ENCODE results near the gene NAT14. TPM values are rescaled to one million over a fixed set of nuclear protein-coding genes. Genes with fewer than 3 reads are reported as not detected.

NAT14 gene
- total RNA-seq, 1 experiment from 2014 or later = 55.3 TPM

DNA sequence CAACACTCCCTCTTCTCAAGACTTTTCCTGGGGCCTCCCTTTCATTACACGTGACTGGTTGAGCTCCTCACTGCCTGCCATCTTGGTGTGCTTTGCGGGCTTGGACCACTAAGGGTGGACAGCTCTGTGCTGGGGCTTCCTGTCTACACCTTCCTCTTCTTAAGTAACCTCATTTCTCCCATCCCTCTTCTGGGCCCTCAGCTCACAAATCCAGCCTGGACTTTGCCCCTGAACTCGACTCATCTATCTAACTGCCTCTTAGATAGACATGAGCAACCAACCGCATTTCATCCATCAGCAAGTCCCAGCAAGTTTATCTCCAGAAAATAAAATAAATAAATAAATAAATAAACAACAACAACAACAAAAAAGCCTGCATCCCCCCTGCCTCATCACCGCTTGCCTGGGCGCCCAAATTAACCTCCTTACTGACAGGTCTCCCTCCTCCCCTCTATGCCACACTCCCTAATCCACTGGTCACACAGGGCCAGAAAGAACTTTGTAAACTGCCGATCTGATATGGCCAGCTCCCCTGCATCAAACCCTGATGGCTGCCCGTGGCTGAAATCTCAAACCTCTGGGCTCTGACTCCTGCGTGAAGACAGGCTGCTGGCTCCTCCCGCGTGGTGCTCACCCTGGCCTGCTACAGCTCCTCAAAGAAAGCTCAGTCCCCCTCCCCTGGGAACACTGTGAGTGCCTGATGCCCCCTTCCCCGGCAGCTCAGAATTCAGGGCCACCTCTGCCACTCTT is 31.3 kb upstream of the NAT14 start:
- ATAC-seq = no peak
- Histone ChIP-seq H4K20me1 (ENCODE audit: insufficient read depth) (no peaks in the 10 kb centered on the region), H3K9me3 (ENCODE audit: control insufficient read depth in 1 of 2, insufficient read depth in 1 of 2, low read depth in 1 of 2, low read length in 2 of 2) (no peaks in the 10 kb centered on the region), H3K79me2 (ENCODE audit: insufficient read depth, low read length) (0 out of 2 replicates have a peak, but pooled peaks cover 4% of the 10 kb centered on the region), H3K4me3 (replicated peaks in 1 of 2; ENCODE audit: low read depth in 1 of 2, low read length in 2 of 2) (no peak overlapping the region), H3K36me3 (ENCODE audit: control insufficient read depth in 1 of 2, insufficient read depth in 2 of 2, low read length in 2 of 2) (no peaks in the 10 kb centered on the region; a peak in 1 of 4 replicates), H3K27me3 (ENCODE audit: insufficient read depth, low read length) (no peaks in the 10 kb centered on the region), H3K4me2 (ENCODE audit: low read length) (no peak overlapping the region), H3K9ac (ENCODE audit: low read length) (no peak overlapping the region), H3K27ac (ENCODE audit: low read depth, low read length) (no peak overlapping the region), H2AFZ (ENCODE audit: low read depth, low read length, poor library complexity, severe bottlenecking) (no peak overlapping the region), H3K9me2 (ENCODE audit: insufficient read depth) (no peaks in the 10 kb centered on the region), H3K4me1 (ENCODE audit: control insufficient read depth in 1 of 2, insufficient read depth in 2 of 2, low read length in 2 of 2) (peaks cover 0 to 5% of the 10 kb centered on the region in 2 experiments; a peak in 2 of 4 replicates)
- intact Hi-C loops (cut with micrococcal nuclease) = no loop called here
- CTCF ChIA-PET = interaction anchor here (0.9 to 1.1 kb wide), 2 partner anchors 8 to 312 kb away, joined by 3 read pairs; partner anchors contain the start of gene ISOC2
- no TSS peak for BruUV-seq (replicated peaks)
- DNase-seq (ENCODE audit: low read depth, low spot score) = no peak
- RAD21 ChIA-PET (ENCODE audit: low non-redundant PET in 1 of 2, low total read pairs in 2 of 2, uncharacterized antibody in 2 of 2, unreplicated experiment in 2 of 2) = interaction anchor here in 1 of 2 experiments (0.6 kb wide), 1 partner anchor 312 kb away, joined by 3 read pairs; no protein-coding TSS in a partner anchor
- TF ChIP-seq RAD21 (IDR thresholded peaks at IDR 0.05; ENCODE audit: low read depth) (no peak), JUND (IDR thresholded peaks at IDR 0.05) (no peak), TCF7L2 (IDR thresholded peaks at IDR 0.05; ENCODE audit: borderline replicate concordance, extremely low read depth, insufficient read depth, insufficient read length) (no peak), ELF1 (IDR thresholded peaks at IDR 0.05; ENCODE audit: borderline replicate concordance, low read depth) (no peak), POLR2A (IDR thresholded peaks at IDR 0.05; ENCODE audit: borderline replicate concordance, extremely low read depth, insufficient read depth, insufficient read length) (no peak), SRF (IDR thresholded peaks at IDR 0.05; ENCODE audit: low read depth) (no peak), EZH2 (IDR thresholded peaks at IDR 0.05) (no peak), CEBPB (IDR thresholded peaks at IDR 0.05; ENCODE audit: low read depth) (no peak), EZH2phosphoT487 (IDR thresholded peaks at IDR 0.05; ENCODE audit: borderline replicate concordance) (no peak), FOSL1 (IDR thresholded peaks at IDR 0.05; ENCODE audit: low read depth) (no peak), EGR1 (IDR thresholded peaks at IDR 0.05; ENCODE audit: low read depth) (no peak), CBX3 (IDR thresholded peaks at IDR 0.05; ENCODE audit: low read depth) (no peak), POLR2AphosphoS5 (IDR thresholded peaks at IDR 0.05; ENCODE audit: low read depth, low read length) (no peak), SP1 (IDR thresholded peaks at IDR 0.05; ENCODE audit: low read depth) (no peak)
- TF ChIP-seq, protein P1, sequence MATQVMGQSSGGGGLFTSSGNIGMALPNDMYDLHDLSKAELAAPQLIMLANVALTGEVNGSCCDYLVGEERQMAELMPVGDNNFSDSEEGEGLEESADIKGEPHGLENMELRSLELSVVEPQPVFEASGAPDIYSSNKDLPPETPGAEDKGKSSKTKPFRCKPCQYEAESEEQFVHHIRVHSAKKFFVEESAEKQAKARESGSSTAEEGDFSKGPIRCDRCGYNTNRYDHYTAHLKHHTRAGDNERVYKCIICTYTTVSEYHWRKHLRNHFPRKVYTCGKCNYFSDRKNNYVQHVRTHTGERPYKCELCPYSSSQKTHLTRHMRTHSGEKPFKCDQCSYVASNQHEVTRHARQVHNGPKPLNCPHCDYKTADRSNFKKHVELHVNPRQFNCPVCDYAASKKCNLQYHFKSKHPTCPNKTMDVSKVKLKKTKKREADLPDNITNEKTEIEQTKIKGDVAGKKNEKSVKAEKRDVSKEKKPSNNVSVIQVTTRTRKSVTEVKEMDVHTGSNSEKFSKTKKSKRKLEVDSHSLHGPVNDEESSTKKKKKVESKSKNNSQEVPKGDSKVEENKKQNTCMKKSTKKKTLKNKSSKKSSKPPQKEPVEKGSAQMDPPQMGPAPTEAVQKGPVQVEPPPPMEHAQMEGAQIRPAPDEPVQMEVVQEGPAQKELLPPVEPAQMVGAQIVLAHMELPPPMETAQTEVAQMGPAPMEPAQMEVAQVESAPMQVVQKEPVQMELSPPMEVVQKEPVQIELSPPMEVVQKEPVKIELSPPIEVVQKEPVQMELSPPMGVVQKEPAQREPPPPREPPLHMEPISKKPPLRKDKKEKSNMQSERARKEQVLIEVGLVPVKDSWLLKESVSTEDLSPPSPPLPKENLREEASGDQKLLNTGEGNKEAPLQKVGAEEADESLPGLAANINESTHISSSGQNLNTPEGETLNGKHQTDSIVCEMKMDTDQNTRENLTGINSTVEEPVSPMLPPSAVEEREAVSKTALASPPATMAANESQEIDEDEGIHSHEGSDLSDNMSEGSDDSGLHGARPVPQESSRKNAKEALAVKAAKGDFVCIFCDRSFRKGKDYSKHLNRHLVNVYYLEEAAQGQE (IDR thresholded peaks at IDR 0.05; ENCODE audit: low read depth) = no peak
- TF ChIP-seq, protein P2, sequence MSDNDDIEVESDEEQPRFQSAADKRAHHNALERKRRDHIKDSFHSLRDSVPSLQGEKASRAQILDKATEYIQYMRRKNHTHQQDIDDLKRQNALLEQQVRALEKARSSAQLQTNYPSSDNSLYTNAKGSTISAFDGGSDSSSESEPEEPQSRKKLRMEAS (IDR thresholded peaks at IDR 0.05) = no peak
- TF ChIP-seq, protein P3, sequence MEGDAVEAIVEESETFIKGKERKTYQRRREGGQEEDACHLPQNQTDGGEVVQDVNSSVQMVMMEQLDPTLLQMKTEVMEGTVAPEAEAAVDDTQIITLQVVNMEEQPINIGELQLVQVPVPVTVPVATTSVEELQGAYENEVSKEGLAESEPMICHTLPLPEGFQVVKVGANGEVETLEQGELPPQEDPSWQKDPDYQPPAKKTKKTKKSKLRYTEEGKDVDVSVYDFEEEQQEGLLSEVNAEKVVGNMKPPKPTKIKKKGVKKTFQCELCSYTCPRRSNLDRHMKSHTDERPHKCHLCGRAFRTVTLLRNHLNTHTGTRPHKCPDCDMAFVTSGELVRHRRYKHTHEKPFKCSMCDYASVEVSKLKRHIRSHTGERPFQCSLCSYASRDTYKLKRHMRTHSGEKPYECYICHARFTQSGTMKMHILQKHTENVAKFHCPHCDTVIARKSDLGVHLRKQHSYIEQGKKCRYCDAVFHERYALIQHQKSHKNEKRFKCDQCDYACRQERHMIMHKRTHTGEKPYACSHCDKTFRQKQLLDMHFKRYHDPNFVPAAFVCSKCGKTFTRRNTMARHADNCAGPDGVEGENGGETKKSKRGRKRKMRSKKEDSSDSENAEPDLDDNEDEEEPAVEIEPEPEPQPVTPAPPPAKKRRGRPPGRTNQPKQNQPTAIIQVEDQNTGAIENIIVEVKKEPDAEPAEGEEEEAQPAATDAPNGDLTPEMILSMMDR (IDR thresholded peaks at IDR 0.05 in 2 of 3, conservative IDR thresholded peaks at IDR 0.05 in 1 of 3; ENCODE audit: borderline replicate concordance in 1 of 3, insufficient read depth in 1 of 3, low read depth in 2 of 3, low read length in 2 of 3) = no peak
- TF ChIP-seq, protein P4, sequence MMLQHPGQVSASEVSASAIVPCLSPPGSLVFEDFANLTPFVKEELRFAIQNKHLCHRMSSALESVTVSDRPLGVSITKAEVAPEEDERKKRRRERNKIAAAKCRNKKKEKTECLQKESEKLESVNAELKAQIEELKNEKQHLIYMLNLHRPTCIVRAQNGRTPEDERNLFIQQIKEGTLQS (IDR thresholded peaks at IDR 0.05) = no peak
- TF ChIP-seq, protein P5, sequence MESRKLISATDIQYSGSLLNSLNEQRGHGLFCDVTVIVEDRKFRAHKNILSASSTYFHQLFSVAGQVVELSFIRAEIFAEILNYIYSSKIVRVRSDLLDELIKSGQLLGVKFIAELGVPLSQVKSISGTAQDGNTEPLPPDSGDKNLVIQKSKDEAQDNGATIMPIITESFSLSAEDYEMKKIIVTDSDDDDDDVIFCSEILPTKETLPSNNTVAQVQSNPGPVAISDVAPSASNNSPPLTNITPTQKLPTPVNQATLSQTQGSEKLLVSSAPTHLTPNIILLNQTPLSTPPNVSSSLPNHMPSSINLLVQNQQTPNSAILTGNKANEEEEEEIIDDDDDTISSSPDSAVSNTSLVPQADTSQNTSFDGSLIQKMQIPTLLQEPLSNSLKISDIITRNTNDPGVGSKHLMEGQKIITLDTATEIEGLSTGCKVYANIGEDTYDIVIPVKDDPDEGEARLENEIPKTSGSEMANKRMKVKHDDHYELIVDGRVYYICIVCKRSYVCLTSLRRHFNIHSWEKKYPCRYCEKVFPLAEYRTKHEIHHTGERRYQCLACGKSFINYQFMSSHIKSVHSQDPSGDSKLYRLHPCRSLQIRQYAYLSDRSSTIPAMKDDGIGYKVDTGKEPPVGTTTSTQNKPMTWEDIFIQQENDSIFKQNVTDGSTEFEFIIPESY (IDR thresholded peaks at IDR 0.05; ENCODE audit: extremely low read depth, insufficient replicate concordance, low read length) = no peak
- POLR2A ChIA-PET = interaction anchor here (1.4 kb wide), 1 partner anchor 46 kb away, joined by 5 read pairs; the partner anchor contains the start of gene UBE2S
